GM21381 (cell line): ENCODE results near the gene PRRC2B.
A peak's percentile ranks its signal among the peaks of the same experiment; 100 is the strongest.
"Not testable (repeated sequence)": the region's sequence is repeated elsewhere in the genome, so short reads cannot be mapped to it uniquely, and the experiment has no call there.

Experiments
- ATAC-seq: cut with Tn5 transposase; IDR thresholded peaks from one replicate; pipeline ENCODE4 v1.9.1; 2021; ENCODE audit warnings: mild to moderate bottlenecking, moderate library complexity; ENCODE audit not compliant: unreplicated experiment

Gene PRRC2B

GRCh38 chr9:131530920-131531832, 137.3 kb downstream of the PRRC2B start, which contains the start of gene UCK1:
Gene UCK1 (minus strand): TSS chr9:131531263. CDS start chr9:131531174, 89 bp downstream.
- peak; percentile 80 for ATAC-seq

DNA sequence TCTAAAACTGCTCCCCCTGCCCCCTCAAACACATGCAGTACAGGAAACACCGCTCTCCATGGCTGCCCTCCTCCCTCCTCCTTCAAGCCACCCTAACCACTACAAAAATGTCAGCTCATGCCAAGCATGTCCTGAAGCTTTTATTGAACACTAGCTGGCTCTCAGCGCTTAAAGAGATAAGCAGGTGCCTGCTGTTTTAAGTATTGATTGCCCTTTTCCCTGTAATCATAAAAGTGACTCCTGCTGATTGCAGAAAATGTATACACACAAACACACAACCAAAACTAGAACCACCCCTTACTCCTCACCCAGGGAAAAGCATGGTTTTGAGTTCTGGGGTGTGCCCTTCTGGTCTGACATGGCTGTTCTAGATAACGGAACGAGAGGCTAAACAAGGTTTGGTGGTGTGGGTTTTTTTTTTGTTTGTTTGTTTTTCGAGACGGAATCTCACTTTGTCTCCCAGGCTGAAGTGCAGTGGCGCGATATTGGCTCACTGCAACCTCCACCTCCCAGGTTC, 140.9 kb downstream of the PRRC2B start:
- no peak for ATAC-seq

- ATAC-seq, result no peak
Observed at GRCh38 chr9:131537946-131538345, 144.1 kb downstream of the PRRC2B start.

DNA sequence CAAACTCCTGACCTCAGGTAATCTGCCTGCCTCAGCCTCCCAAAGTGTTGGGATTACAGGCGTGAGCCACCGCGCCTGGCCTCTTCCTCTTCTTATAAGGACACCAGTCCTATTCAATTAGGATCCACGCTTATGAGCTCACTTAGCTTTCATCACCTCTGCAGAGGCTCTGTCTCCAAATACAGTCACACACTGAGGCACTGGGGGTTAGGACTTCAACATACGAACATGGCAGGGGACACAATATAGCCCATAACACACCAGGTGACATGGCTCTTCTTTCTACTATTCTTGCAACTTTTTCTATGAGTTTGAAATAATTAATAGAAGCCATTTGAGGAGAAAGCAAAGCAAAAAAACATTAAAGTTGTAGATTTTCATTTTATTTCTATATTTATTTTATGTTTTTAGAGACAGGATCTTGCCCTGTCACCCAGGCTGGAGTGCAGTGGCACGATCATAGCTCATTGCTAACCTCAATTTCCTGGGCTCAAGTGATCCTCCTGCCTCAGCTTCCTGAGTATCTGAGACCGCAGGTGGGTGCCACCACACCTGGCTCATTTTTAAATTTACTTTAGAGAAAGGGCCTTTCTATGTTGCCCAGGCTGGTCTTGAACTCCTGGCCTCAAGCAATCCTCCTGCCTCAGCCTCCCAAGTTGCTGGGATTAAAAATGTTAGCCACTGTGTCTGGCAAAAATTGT, 145.5 kb downstream of the PRRC2B start:
- no peak for ATAC-seq

GRCh38 chr9:131543141-131543540, 149.3 kb downstream of the PRRC2B start:
- ATAC-seq, result no peak

DNA sequence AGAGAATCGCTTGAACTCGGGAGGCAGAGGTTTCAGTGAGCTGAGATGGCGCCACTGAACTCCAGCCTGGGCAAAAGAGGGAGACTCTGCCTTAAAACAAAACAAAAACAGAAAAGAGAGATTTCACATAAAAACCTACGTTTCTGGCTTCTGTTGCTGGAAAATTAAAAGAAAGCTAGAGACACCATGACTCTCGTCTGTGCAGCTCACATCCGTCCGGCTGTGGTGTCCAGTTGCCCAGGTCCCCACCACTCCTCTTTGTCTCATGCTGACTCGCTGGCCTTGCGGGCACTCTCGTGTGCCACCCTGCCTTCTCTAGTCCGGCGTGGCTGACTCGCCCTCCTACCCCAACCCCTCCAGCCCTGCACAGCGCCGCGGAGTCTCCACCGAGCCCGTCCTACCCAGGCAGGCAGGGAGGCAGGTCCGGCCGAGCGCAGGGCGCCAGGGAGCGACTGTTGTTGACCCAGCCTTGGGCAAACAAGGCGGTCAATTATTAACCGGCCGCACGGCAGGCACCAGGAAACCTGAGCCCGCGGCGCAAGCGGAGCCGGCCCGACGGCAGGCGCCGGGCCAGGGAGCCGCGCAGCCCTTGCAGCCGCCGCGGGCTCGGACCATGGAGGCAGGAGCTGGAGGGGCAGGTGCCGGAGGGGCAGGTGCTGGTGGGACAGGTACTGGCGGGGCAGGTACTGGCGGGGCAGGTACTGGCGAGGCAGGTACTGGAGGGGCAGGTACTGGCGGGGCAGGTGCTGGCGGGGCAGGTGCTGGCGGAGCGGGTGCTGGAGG, 151.3 kb downstream of the PRRC2B start, which contains the start of gene PRRT1B:
Gene PRRT1B (plus strand): TSS at position 521 of the 783 bp plus-strand sequence. CDS start 93 bp downstream, at position 614.
- no peak for ATAC-seq

- ATAC-seq, result no peak
Observed at GRCh38 chr9:131545786-131546335, 152.0 kb downstream of the PRRC2B start.

DNA sequence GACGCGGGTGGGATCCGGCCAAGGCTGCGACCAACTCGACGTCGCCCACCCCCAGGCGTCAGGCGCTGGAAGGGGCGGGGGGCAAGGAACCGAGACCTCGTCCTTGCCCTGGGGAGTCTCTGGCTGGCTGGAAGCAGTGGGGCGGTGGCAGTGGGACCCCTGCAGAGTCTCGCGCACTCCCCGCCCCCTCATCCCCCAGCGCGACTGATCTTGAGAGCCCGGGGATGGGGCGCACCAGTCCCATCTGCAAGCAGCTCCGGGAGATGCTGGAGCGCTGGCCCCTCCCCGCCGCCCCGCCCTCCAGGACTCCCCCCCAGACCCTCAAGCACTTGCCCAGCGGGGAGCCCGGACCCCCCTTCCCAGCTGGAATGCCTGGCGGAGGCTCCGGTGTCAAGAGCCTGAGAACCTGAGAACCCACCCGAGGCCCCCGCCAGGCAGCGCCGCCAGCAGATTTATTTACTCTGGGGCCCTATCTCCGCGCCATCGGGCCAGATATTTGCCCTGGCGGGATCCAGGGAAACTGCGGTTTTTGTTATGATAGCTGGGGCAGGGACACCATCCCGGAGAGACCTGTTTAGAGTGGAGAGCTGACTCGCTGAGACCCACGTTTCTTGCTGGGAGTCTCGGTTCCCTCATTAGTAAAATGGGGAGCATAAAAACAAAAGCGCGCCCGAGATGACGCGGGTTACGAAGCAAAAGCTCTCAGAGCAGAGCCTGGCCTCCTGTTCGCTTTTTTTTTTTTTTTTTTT, 152.6 kb downstream of the PRRC2B start:
- no peak for ATAC-seq

GRCh38 chr9:131549186-131549585, 155.3 kb downstream of the PRRC2B start:
- ATAC-seq, result not testable (repeated sequence)
